Activated naive CD8-positive, alpha-beta T cell treated with anti-CD3 and anti-CD28 coated beads, Interleukin-2, amount 50 U/mL, for 24 hours (primary cell): ENCODE results near the gene GHRL.

Experiments
- ATAC-seq: fragments of 150-1000 bp; cut with Tn5 transposase; one replicate; pipeline ENCODE4 v1.10.0; 2021
- DNase-seq: peaks from one replicate; pipeline ENCODE4 v3.0.0; 2021
- H3K27ac Mint-ChIP-seq: one replicate; pipeline ENCODE4 v1.8.0; 2021; ENCODE audit warnings: mild to moderate bottlenecking, mixed read lengths
- H3K27me3 Mint-ChIP-seq: one replicate; pipeline ENCODE4 v1.8.0; 2021; ENCODE audit warnings: mixed read lengths
- H3K36me3 Mint-ChIP-seq: one replicate; pipeline ENCODE4 v1.8.0; 2021; ENCODE audit warnings: low read depth, mixed read lengths
- H3K4me1 Mint-ChIP-seq: one replicate; pipeline ENCODE4 v1.8.0; 2021; ENCODE audit warnings: mixed read lengths
- H3K4me3 Mint-ChIP-seq: one replicate; pipeline ENCODE4 v1.8.0; 2021; ENCODE audit warnings: mild to moderate bottlenecking, moderate library complexity, mixed read lengths
- H3K9me3 Mint-ChIP-seq: one replicate; pipeline ENCODE4 v1.8.0; 2021; ENCODE audit warnings: mixed read lengths

Gene GHRL

GRCh38 chr3:10292505-10293419 is at the start of gene GHRL:
Gene GHRL, minus strand, starts transcription at chr3:10292947. Its CDS starts 2,767 bp downstream, at chr3:10290180.
- Mint-ChIP-seq H3K4me3 (no peak within 1 kb of the TSS), H3K4me1 (peaks cover 18% of the 10 kb centered on the region), H3K27me3 (no peaks in the 10 kb centered on the region), H3K27ac (peak within 1 kb of the TSS; percentile 64), H3K9me3 (no peaks in the 10 kb centered on the region), H3K36me3 (peaks cover 24% of the 10 kb centered on the region)
- ATAC-seq (no peak), DNase-seq (peak; percentile 19)

- DNase-seq: no peak
- Mint-ChIP-seq H3K9me3 (no peaks in the 10 kb centered on the region), H3K27ac (no peak overlapping the region)
Measured at GRCh38 chr3:10341901-10342398, 49.2 kb upstream of the GHRL start.

GRCh38 chr3:10340476-10340875 is 47.7 kb upstream of the GHRL start:
- Mint-ChIP-seq H3K9me3 (no peaks in the 10 kb centered on the region), H3K36me3 (no peaks in the 10 kb centered on the region)

More at GRCh38 chr3:10341901-10342398, 49.2 kb upstream of the GHRL start:
- H3K27me3 Mint-ChIP-seq: no peaks in the 10 kb centered on the region
- H3K36me3 Mint-ChIP-seq: no peaks in the 10 kb centered on the region
- no peaks in the 10 kb centered on the region for H3K4me1 Mint-ChIP-seq
- no peak for ATAC-seq
- no peak overlapping the region for H3K4me3 Mint-ChIP-seq

GRCh38 chr3:10340046-10340445 is 47.3 kb upstream of the GHRL start:
- DNase-seq (no peak), ATAC-seq (no peak)
- no peaks in the 10 kb centered on the region for H3K27me3 Mint-ChIP-seq
- no peaks in the 10 kb centered on the region for H3K4me1 Mint-ChIP-seq
- H3K36me3 Mint-ChIP-seq: no peaks in the 10 kb centered on the region
- H3K4me3 Mint-ChIP-seq: no peak overlapping the region
- H3K9me3 Mint-ChIP-seq: no peaks in the 10 kb centered on the region
- H3K27ac Mint-ChIP-seq: no peak overlapping the region

More at GRCh38 chr3:10340476-10340875, 47.7 kb upstream of the GHRL start:
- DNase-seq (no peak), ATAC-seq (no peak)
- Mint-ChIP-seq H3K4me1 (no peaks in the 10 kb centered on the region), H3K27ac (no peak overlapping the region), H3K27me3 (no peaks in the 10 kb centered on the region), H3K4me3 (no peak overlapping the region)

- Mint-ChIP-seq H3K4me3 (no peak overlapping the region), H3K27ac (no peak overlapping the region), H3K27me3 (no peaks in the 10 kb centered on the region), H3K4me1 (no peaks in the 10 kb centered on the region), H3K9me3 (no peaks in the 10 kb centered on the region), H3K36me3 (no peaks in the 10 kb centered on the region)
- no peak for DNase-seq
- no peak for ATAC-seq
Measured at GRCh38 chr3:10339376-10339955, 46.7 kb upstream of the GHRL start.

- H3K27ac Mint-ChIP-seq: no peak overlapping the region
- no peak for DNase-seq
- no peaks in the 10 kb centered on the region for H3K27me3 Mint-ChIP-seq
- no peaks in the 10 kb centered on the region for H3K36me3 Mint-ChIP-seq
- H3K4me1 Mint-ChIP-seq: no peaks in the 10 kb centered on the region
- no peaks in the 10 kb centered on the region for H3K9me3 Mint-ChIP-seq
- no peak for ATAC-seq
- H3K4me3 Mint-ChIP-seq: no peak overlapping the region
Measured at GRCh38 chr3:10338591-10339353, 46.0 kb upstream of the GHRL start.

GRCh38 chr3:10338164-10338470 is 45.4 kb upstream of the GHRL start:
- peaks cover 4% of the 10 kb centered on the region for H3K4me1 Mint-ChIP-seq
- no peaks in the 10 kb centered on the region for H3K27me3 Mint-ChIP-seq
- DNase-seq (no peak), ATAC-seq (no peak)
- H3K4me3 Mint-ChIP-seq: no peak overlapping the region
- no peaks in the 10 kb centered on the region for H3K36me3 Mint-ChIP-seq
- no peak overlapping the region for H3K27ac Mint-ChIP-seq
- no peaks in the 10 kb centered on the region for H3K9me3 Mint-ChIP-seq

GRCh38 chr3:10337323-10338163 is 44.8 kb upstream of the GHRL start:
- Mint-ChIP-seq H3K4me3 (no peak overlapping the region), H3K27me3 (no peaks in the 10 kb centered on the region), H3K27ac (no peak overlapping the region), H3K36me3 (no peaks in the 10 kb centered on the region), H3K4me1 (peaks cover 10% of the 10 kb centered on the region), H3K9me3 (no peaks in the 10 kb centered on the region)
- no peak for ATAC-seq
- DNase-seq: no peak

- no peak for ATAC-seq
Measured at GRCh38 chr3:10336761-10337160, 44.0 kb upstream of the GHRL start.

GRCh38 chr3:10335871-10336622 is 43.3 kb upstream of the GHRL start:
- H3K36me3 Mint-ChIP-seq: no peaks in the 10 kb centered on the region
- H3K4me1 Mint-ChIP-seq: peaks cover 14% of the 10 kb centered on the region
- H3K27ac Mint-ChIP-seq: no peak overlapping the region
- no peak for DNase-seq
- no peaks in the 10 kb centered on the region for H3K9me3 Mint-ChIP-seq
- no peak for ATAC-seq
- H3K4me3 Mint-ChIP-seq: no peak overlapping the region
- H3K27me3 Mint-ChIP-seq: peaks cover 2% of the 10 kb centered on the region

More at GRCh38 chr3:10336761-10337160, 44.0 kb upstream of the GHRL start:
- no peak for DNase-seq
- Mint-ChIP-seq H3K4me3 (no peak overlapping the region), H3K36me3 (no peaks in the 10 kb centered on the region), H3K4me1 (peaks cover 14% of the 10 kb centered on the region), H3K27ac (no peak overlapping the region), H3K9me3 (no peaks in the 10 kb centered on the region), H3K27me3 (peaks cover 2% of the 10 kb centered on the region)

- no peak for DNase-seq
- no peak for ATAC-seq
- Mint-ChIP-seq H3K4me1 (peaks cover 14% of the 10 kb centered on the region), H3K4me3 (no peak overlapping the region), H3K27ac (no peak overlapping the region), H3K9me3 (no peaks in the 10 kb centered on the region), H3K27me3 (peaks cover 2% of the 10 kb centered on the region), H3K36me3 (no peaks in the 10 kb centered on the region)
Measured at GRCh38 chr3:10335190-10335738, 42.5 kb upstream of the GHRL start.

- Mint-ChIP-seq H3K9me3 (no peaks in the 10 kb centered on the region), H3K4me3 (no peak overlapping the region), H3K27me3 (peaks cover 5% of the 10 kb centered on the region), H3K4me1 (peaks cover 14% of the 10 kb centered on the region), H3K36me3 (no peaks in the 10 kb centered on the region), H3K27ac (no peak overlapping the region)
- DNase-seq (no peak), ATAC-seq (no peak)
Measured at GRCh38 chr3:10334459-10334858, 41.7 kb upstream of the GHRL start.

GRCh38 chr3:10334042-10334441 is 41.3 kb upstream of the GHRL start:
- ATAC-seq: no peak
- no peaks in the 10 kb centered on the region for H3K9me3 Mint-ChIP-seq
- no peak for DNase-seq
- peaks cover 9% of the 10 kb centered on the region for H3K27me3 Mint-ChIP-seq
- H3K4me1 Mint-ChIP-seq: peaks cover 14% of the 10 kb centered on the region
- H3K36me3 Mint-ChIP-seq: no peaks in the 10 kb centered on the region
- H3K4me3 Mint-ChIP-seq: no peak overlapping the region
- H3K27ac Mint-ChIP-seq: no peak overlapping the region
